Type B pancreatic cell (in vitro differentiated cells): Measurements from ENCODE around the gene MMS19. TPM values are rescaled to one million over a fixed set of nuclear protein-coding genes. Genes with fewer than 3 reads are reported as not detected.

Source experiments
- DNase-seq: peaks from one replicate; pipeline ENCODE4 v3.0.0; 2021; ENCODE audit warnings: mixed read lengths; ENCODE audit not compliant: unreplicated experiment; ENCODE audit errors: extremely low spot score
- H3K27ac Mint-ChIP-seq: 2 replicates; pipeline ENCODE4 v1.8.0; 2021; ENCODE audit warnings: mild to moderate bottlenecking, mixed read lengths
- H3K27me3 Mint-ChIP-seq: 2 replicates; pipeline ENCODE4 v1.8.0; 2021; ENCODE audit warnings: mixed read lengths
- H3K36me3 Mint-ChIP-seq: 2 replicates; pipeline ENCODE4 v1.8.0; 2021; ENCODE audit warnings: mixed read lengths
- H3K4me1 Mint-ChIP-seq: one replicate; pipeline ENCODE4 v1.8.0; 2021; ENCODE audit warnings: mixed read lengths; ENCODE audit not compliant: unreplicated experiment
- H3K4me3 Mint-ChIP-seq: 2 replicates; pipeline ENCODE4 v1.8.0; 2021; ENCODE audit warnings: mild to moderate bottlenecking, mixed read lengths
- H3K9me3 Mint-ChIP-seq: 2 replicates; pipeline ENCODE4 v1.8.0; 2021; ENCODE audit warnings: mixed read lengths
- CTCF ChIP-seq: fragments of 200-600 bp; sonication (generic); conservative IDR thresholded peaks from 2 replicates; pipeline ENCODE4 v1.5.0; 2021; ENCODE audit warnings: antibody characterized with exemption, mild to moderate bottlenecking
- total RNA-seq: library from RNA; stranded (reverse); gene quantifications from 2 replicates; pipeline ENCODE4 v1.2.1, GENCODE V29; 2021; ENCODE audit warnings: low replicate concordance

The MMS19 gene
- total RNA-seq, 1 donor from 2014 or later = 85.9 TPM

GRCh38 chr10:97537186-97537869 lies 39.1 kb upstream of the MMS19 start:
- no peak overlapping the region for H3K27ac Mint-ChIP-seq
- no peaks in the 10 kb centered on the region for H3K27me3 Mint-ChIP-seq
- H3K4me3 Mint-ChIP-seq = no peak overlapping the region
- H3K36me3 Mint-ChIP-seq = no peaks in the 10 kb centered on the region
- no peak for TF ChIP-seq CTCF
- H3K4me1 Mint-ChIP-seq = peaks cover 19% of the 10 kb centered on the region
- no peak for DNase-seq
- H3K9me3 Mint-ChIP-seq = no peaks in the 10 kb centered on the region

- Mint-ChIP-seq H3K4me3 (no peak overlapping the region), H3K4me1 (peaks cover 14% of the 10 kb centered on the region), H3K36me3 (peaks cover 3% of the 10 kb centered on the region), H3K9me3 (peaks cover 3% of the 10 kb centered on the region), H3K27me3 (no peaks in the 10 kb centered on the region), H3K27ac (no peak overlapping the region)
- TF ChIP-seq CTCF = peak; percentile 62
- no peak for DNase-seq
Observed at GRCh38 chr10:97534746-97535367, 36.6 kb upstream of the MMS19 start.

GRCh38 chr10:97533888-97534287 lies 35.7 kb upstream of the MMS19 start:
- peaks cover 11% of the 10 kb centered on the region for H3K4me1 Mint-ChIP-seq

GRCh38 chr10:97532935-97533671 lies 34.9 kb upstream of the MMS19 start:
- Mint-ChIP-seq H3K4me1 (peaks cover 4% of the 10 kb centered on the region), H3K9me3 (peaks cover 4% of the 10 kb centered on the region), H3K36me3 (peaks cover 5% of the 10 kb centered on the region), H3K27me3 (no peaks in the 10 kb centered on the region), H3K27ac (no peak overlapping the region), H3K4me3 (no peak overlapping the region)
- no peak for TF ChIP-seq CTCF
- DNase-seq = no peak

More at GRCh38 chr10:97533888-97534287, 35.7 kb upstream of the MMS19 start:
- Mint-ChIP-seq H3K4me3 (no peak overlapping the region), H3K27ac (no peak overlapping the region), H3K36me3 (peaks cover 5% of the 10 kb centered on the region), H3K9me3 (peaks cover 4% of the 10 kb centered on the region), H3K27me3 (no peaks in the 10 kb centered on the region)
- DNase-seq = no peak
- TF ChIP-seq CTCF = no peak

- no peaks in the 10 kb centered on the region for H3K27me3 Mint-ChIP-seq
- H3K27ac Mint-ChIP-seq = no peak overlapping the region
- H3K9me3 Mint-ChIP-seq = peaks cover 4% of the 10 kb centered on the region
- TF ChIP-seq CTCF = no peak
- H3K4me3 Mint-ChIP-seq = no peak overlapping the region
- DNase-seq = no peak
- H3K4me1 Mint-ChIP-seq = peaks cover 4% of the 10 kb centered on the region
- H3K36me3 Mint-ChIP-seq = peaks cover 5% of the 10 kb centered on the region
Observed at GRCh38 chr10:97531401-97531986, 33.3 kb upstream of the MMS19 start.
